ENCODE measurements around the gene METTL23. TPM values are rescaled to one million over a fixed set of nuclear protein-coding genes. Genes with fewer than 3 reads are reported as not detected.

METTL23 gene
- total and polyA plus RNA-seq, 3 experiments from 2014 or later: 43.6 to 152 (median 44.6) TPM

DNA sequence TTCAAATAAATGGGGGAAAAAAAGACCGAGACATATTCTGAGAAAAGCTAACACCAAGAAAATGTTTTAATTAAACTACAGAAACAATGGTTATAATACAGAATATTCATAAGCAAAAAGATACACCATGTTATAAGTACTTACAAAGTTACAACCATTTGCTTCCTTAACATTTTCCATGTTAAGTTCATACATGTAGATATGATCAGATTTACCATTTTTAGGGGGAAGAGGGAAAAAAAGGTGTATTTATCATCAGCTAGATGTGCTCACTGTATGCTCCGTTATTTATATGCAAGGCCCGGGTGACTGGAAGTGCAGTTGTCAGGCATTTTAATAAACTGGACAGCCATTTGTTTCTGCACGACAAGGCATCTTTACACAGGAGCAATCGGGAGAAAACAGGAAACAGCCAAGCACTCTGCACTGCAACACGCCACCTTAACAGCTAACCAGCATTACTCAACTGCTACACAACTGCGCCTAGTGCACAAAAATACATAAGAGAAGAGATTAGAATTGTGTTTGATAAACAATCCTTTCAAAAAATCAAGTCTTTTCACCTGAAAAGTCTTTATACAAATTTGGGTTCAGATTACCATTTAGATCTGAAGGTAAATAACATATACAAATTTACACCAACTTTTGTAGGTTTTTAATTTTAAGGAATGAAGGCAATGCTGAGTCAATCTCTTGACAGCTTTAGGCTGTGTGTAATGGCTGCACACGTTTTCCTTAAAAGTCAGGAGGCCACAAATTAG, 7.6 kb downstream of the METTL23 start:
- POLR2A ChIA-PET: interaction anchor here (0.6 to 5.5 kb wide), 3 partner anchors 7 to 578 kb away, joined by 4 to 112 read pairs (median 4); partner anchors contain the start of genes JMJD6 and METTL23

DNA sequence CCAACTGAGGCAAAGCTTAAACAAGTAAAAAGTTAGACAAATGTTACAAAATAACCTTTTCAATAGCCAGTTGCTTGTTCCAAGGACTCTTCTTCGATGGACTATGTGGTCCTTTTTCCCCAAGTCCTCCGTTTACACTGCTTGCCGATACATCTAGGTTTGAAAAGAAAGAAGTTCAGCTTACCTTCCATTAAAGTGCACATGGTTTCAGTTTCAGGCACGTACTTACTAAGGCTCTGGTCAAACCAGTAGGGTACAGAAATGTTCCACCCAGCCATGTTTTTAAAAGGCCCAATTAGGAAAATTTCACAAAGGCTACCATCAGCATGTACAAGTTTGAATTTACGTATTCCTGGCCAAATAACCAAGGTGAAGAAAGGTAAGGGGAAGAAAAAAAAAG, 8.4 kb downstream of the METTL23 start:
- Mint-ChIP-seq H3K27ac (peak overlapping the region in 7 of 8 donors; percentile 88 to 100 (median 97)), H3K4me1 (peaks cover 61 to 73% (median 71%) of the 10 kb centered on the region in 3 donors), H3K4me3 (peak overlapping the region; percentile 85 to 98 (median 97)), H3K27me3 (no peaks in the 10 kb centered on the region), H3K36me3 (peaks cover 24 to 73% (median 27%) of the 10 kb centered on the region in 3 donors), H3K9me3 (no peaks in the 10 kb centered on the region)
- Histone ChIP-seq H3K4me3 (ENCODE audit: low read length) (peak overlapping the region; percentile 94), H3K27me3 (ENCODE audit: insufficient read depth, low read length, poor library complexity, severe bottlenecking) (no peaks in the 10 kb centered on the region), H3K27ac (ENCODE audit: low read depth, low read length) (peak overlapping the region; percentile 95), H3K4me1 (ENCODE audit: insufficient read depth, low read length) (peaks cover 72% of the 10 kb centered on the region), H3K36me3 (ENCODE audit: insufficient read depth, low read length) (peaks cover 42% of the 10 kb centered on the region), H3K9me3 (ENCODE audit: low read length) (no peaks in the 10 kb centered on the region)
- ChIA-PET CTCF (interaction anchor here (1.3 to 2.8 kb wide), 4 partner anchors 8 to 21 kb away, joined by 3 to 18 read pairs (median 6); partner anchors contain the start of genes JMJD6 and METTL23), POLR2A (interaction anchor here (0.7 to 5.5 kb wide), 4 partner anchors 8 to 46 kb away, joined by 4 to 112 read pairs (median 8); partner anchors contain the start of genes JMJD6 and METTL23)
- DNase-seq: peak in 1 of 5 donors; percentile 32

More for the DNA sequence above, 7.6 kb downstream of the METTL23 start:
- Histone ChIP-seq H3K36me3 (ENCODE audit: insufficient read depth, low read length) (peaks cover 49% of the 10 kb centered on the region), H3K27me3 (ENCODE audit: insufficient read depth, low read length, poor library complexity, severe bottlenecking) (no peaks in the 10 kb centered on the region), H3K4me3 (ENCODE audit: low read length) (peak overlapping the region; percentile 94), H3K27ac (ENCODE audit: low read depth, low read length) (peak overlapping the region; percentile 95), H3K9me3 (ENCODE audit: low read length) (no peaks in the 10 kb centered on the region), H3K4me1 (ENCODE audit: insufficient read depth, low read length) (peaks cover 74% of the 10 kb centered on the region)
- H3K9me3 Mint-ChIP-seq: no peaks in the 10 kb centered on the region
- no peak for DNase-seq
- H3K4me3 Mint-ChIP-seq: peak overlapping the region; percentile 85 to 98 (median 97)
- peak overlapping the region; percentile 59 to 100 (median 97) for H3K27ac Mint-ChIP-seq
- CTCF ChIA-PET: interaction anchor here (1.3 to 2.0 kb wide), 3 partner anchors 12 to 20 kb away, joined by 3 to 7 read pairs (median 6); no protein-coding TSS in a partner anchor
- peaks cover 63 to 75% (median 72%) of the 10 kb centered on the region in 3 donors for H3K4me1 Mint-ChIP-seq
- H3K36me3 Mint-ChIP-seq: peaks cover 24 to 79% (median 27%) of the 10 kb centered on the region in 3 donors
- no peaks in the 10 kb centered on the region for H3K27me3 Mint-ChIP-seq

GRCh38 chr17:76735586-76736348, 9.1 kb downstream of the METTL23 start:
- H3K9me3 ChIP-seq (ENCODE audit: low read length): no peaks in the 10 kb centered on the region
- peaks cover 72% of the 10 kb centered on the region for H3K4me1 ChIP-seq (ENCODE audit: insufficient read depth, low read length)
- Mint-ChIP-seq H3K36me3 (peaks cover 24 to 72% (median 27%) of the 10 kb centered on the region in 3 donors), H3K4me3 (peak overlapping the region; percentile 85 to 98 (median 97)), H3K27ac (peak overlapping the region; percentile 92 to 100 (median 98)), H3K27me3 (no peaks in the 10 kb centered on the region), H3K4me1 (peaks cover 60 to 77% (median 74%) of the 10 kb centered on the region in 3 donors), H3K9me3 (no peaks in the 10 kb centered on the region)
- CTCF ChIA-PET: interaction anchor here (1.0 to 2.8 kb wide), 5 partner anchors 9 to 102 kb away, joined by 3 to 18 read pairs (median 6); partner anchors contain the start of genes JMJD6 and METTL23
- no peaks in the 10 kb centered on the region for H3K27me3 ChIP-seq (ENCODE audit: insufficient read depth, low read length, poor library complexity, severe bottlenecking)
- H3K27ac ChIP-seq (ENCODE audit: low read depth, low read length): peak overlapping the region; percentile 95
- H3K36me3 ChIP-seq (ENCODE audit: insufficient read depth, low read length): peaks cover 41% of the 10 kb centered on the region
- POLR2A ChIA-PET: interaction anchor here (0.7 to 5.5 kb wide), 5 partner anchors 8 to 45 kb away, joined by 4 to 112 read pairs (median 10); partner anchors contain the start of genes JMJD6 and METTL23
- DNase-seq: no peak
- H3K4me3 ChIP-seq (ENCODE audit: low read length): peak overlapping the region; percentile 94

DNA sequence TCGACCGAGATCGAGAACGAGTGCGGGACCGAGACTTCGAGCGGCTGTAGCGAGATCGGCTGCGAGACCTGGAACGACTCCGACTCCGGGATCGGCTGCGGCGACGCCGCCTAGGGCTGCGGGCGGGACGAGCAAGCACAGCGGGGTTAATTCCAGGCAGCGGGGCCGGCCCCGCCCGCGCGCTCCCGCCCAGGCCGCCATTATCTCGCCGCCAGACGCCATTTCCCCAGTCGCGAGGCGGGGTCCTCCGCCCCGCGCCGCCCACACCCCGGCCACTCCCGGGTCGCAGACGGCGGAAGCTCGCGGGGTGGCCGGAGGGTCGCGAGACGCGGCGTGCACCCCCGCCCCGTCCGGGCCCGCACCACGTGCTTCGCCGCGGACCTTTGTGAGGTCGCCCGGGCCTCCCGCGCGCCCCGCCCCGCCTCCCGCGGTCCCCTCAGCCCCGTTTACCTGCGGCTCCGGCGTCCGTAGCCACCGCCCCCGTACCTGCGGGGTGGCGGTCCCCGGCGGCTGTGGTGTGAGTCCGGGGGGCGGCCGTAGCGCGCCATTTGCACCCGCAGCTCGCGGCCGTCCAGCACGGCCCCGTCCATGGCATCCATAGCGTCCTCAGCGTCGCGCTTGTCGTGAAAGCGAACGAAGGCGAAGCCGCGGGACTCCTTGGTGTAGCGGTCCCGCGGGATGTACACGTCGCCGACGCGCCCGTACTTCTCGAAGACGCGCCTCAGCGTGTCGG, 9.9 kb downstream of the METTL23 start:
- peaks cover 67% of the 10 kb centered on the region for H3K4me1 ChIP-seq (ENCODE audit: insufficient read depth, low read length)
- DNase-seq: peak; percentile 51 to 78 (median 61)
- peak overlapping the region; percentile 85 to 98 (median 97) for H3K4me3 Mint-ChIP-seq
- no peaks in the 10 kb centered on the region for H3K27me3 ChIP-seq (ENCODE audit: insufficient read depth, low read length, poor library complexity, severe bottlenecking)
- ChIA-PET POLR2A (interaction anchor here (0.6 to 5.5 kb wide), 12 partner anchors 9 to 1771 kb away, joined by 3 to 112 read pairs (median 6); partner anchors contain the start of genes JMJD6 and METTL23), CTCF (interaction anchor here (0.9 to 2.8 kb wide), 4 partner anchors 10 to 101 kb away, joined by 3 to 18 read pairs (median 4); partner anchors contain the start of genes JMJD6 and METTL23)
- H3K36me3 ChIP-seq (ENCODE audit: insufficient read depth, low read length): peaks cover 37% of the 10 kb centered on the region
- peak overlapping the region; percentile 95 for H3K27ac ChIP-seq (ENCODE audit: low read depth, low read length)
- H3K4me1 Mint-ChIP-seq: peaks cover 59 to 77% (median 73%) of the 10 kb centered on the region in 3 donors
- H3K9me3 Mint-ChIP-seq: no peaks in the 10 kb centered on the region
- peaks cover 24 to 73% (median 27%) of the 10 kb centered on the region in 3 donors for H3K36me3 Mint-ChIP-seq
- peak overlapping the region; percentile 94 for H3K4me3 ChIP-seq (ENCODE audit: low read length)
- H3K9me3 ChIP-seq (ENCODE audit: low read length): no peaks in the 10 kb centered on the region
- H3K27ac Mint-ChIP-seq: peak overlapping the region; percentile 99 to 100 (median 99)
- H3K27me3 Mint-ChIP-seq: no peaks in the 10 kb centered on the region

- peak within 1 kb of the TSS; percentile 95 for H3K27ac ChIP-seq (ENCODE audit: low read depth, low read length)
- H3K36me3 ChIP-seq (ENCODE audit: insufficient read depth, low read length): peaks cover 38% of the 10 kb centered on the region
- Mint-ChIP-seq H3K36me3 (peaks cover 24 to 73% (median 31%) of the 10 kb centered on the region in 3 donors), H3K4me3 (peak within 1 kb of the TSS; percentile 85 to 98 (median 97)), H3K9me3 (no peaks in the 10 kb centered on the region), H3K27me3 (no peaks in the 10 kb centered on the region), H3K4me1 (peaks cover 56 to 75% (median 72%) of the 10 kb centered on the region in 3 donors), H3K27ac (peak within 1 kb of the TSS; percentile 99 to 100 (median 99))
- peaks cover 61% of the 10 kb centered on the region for H3K4me1 ChIP-seq (ENCODE audit: insufficient read depth, low read length)
- peak; percentile 98 to 100 (median 99) for DNase-seq
- POLR2A ChIA-PET: interaction anchor here (0.6 to 5.5 kb wide), 13 partner anchors 10 to 1771 kb away, joined by 3 to 112 read pairs (median 8); partner anchors contain the start of genes JMJD6 and METTL23
- H3K4me3 ChIP-seq (ENCODE audit: low read length): peak within 1 kb of the TSS; percentile 94
- H3K9me3 ChIP-seq (ENCODE audit: low read length): no peaks in the 10 kb centered on the region
- CTCF ChIA-PET: interaction anchor here (0.8 to 2.8 kb wide), 5 partner anchors 10 to 214 kb away, joined by 3 to 18 read pairs (median 3); partner anchors contain the start of genes JMJD6 and METTL23
- H3K27me3 ChIP-seq (ENCODE audit: insufficient read depth, low read length, poor library complexity, severe bottlenecking): no peaks in the 10 kb centered on the region
These were observed 10.5 kb downstream of the METTL23 start, which contains the start of gene SRSF2 for GRCh38 chr17:76737082-76737675. Gene SRSF2, minus strand, starts transcription at chr17:76737331. Its CDS starts 171 bp downstream, at chr17:76737160.

GRCh38 chr17:76737676-76738467, 11.2 kb downstream of the METTL23 start, which contains the start of gene MFSD11:
Gene MFSD11, plus strand, starts transcription at chr17:76738119. Its CDS starts 234 bp downstream, at chr17:76738353.
- Histone ChIP-seq H3K4me1 (ENCODE audit: insufficient read depth, low read length) (peaks cover 54% of the 10 kb centered on the region), H3K27me3 (ENCODE audit: insufficient read depth, low read length, poor library complexity, severe bottlenecking) (no peaks in the 10 kb centered on the region), H3K4me3 (ENCODE audit: low read length) (peak within 1 kb of the TSS; percentile 94), H3K9me3 (ENCODE audit: low read length) (no peaks in the 10 kb centered on the region), H3K36me3 (ENCODE audit: insufficient read depth, low read length) (peaks cover 38% of the 10 kb centered on the region), H3K27ac (ENCODE audit: low read depth, low read length) (peak within 1 kb of the TSS; percentile 95)
- no peaks in the 10 kb centered on the region for H3K27me3 Mint-ChIP-seq
- H3K4me3 Mint-ChIP-seq: peak within 1 kb of the TSS; percentile 85 to 97 (median 95)
- H3K27ac Mint-ChIP-seq: peak within 1 kb of the TSS; percentile 99 to 100 (median 99)
- peak; percentile 89 to 95 (median 94) for DNase-seq
- peaks cover 24 to 71% (median 34%) of the 10 kb centered on the region in 3 donors for H3K36me3 Mint-ChIP-seq
- H3K4me1 Mint-ChIP-seq: peaks cover 52 to 70% (median 66%) of the 10 kb centered on the region in 3 donors
- ChIA-PET CTCF (interaction anchor here (0.8 to 1.6 kb wide), 5 partner anchors 11 to 214 kb away, joined by 3 to 5 read pairs (median 4); partner anchors contain the start of genes METTL23 and MGAT5B), POLR2A (interaction anchor here (0.5 to 5.5 kb wide), 8 partner anchors 11 to 1997 kb away, joined by 3 to 112 read pairs (median 10); partner anchors contain the start of genes JMJD6 and METTL23)
- H3K9me3 Mint-ChIP-seq: no peaks in the 10 kb centered on the region

Data from CD8-positive, alpha-beta memory T cell (primary cell).